ENCODE data around the gene MAU2. TPM values are rescaled to one million over a fixed set of nuclear protein-coding genes. Genes with fewer than 3 reads are reported as not detected.

The MAU2 gene
- total and polyA plus RNA-seq, 2 of the 13 experiments (the other 11 are each of a cell fraction or from before 2014, with no cell fraction given) = 16.8 to 33.8 TPM

- TF ChIP-seq, protein P1, sequence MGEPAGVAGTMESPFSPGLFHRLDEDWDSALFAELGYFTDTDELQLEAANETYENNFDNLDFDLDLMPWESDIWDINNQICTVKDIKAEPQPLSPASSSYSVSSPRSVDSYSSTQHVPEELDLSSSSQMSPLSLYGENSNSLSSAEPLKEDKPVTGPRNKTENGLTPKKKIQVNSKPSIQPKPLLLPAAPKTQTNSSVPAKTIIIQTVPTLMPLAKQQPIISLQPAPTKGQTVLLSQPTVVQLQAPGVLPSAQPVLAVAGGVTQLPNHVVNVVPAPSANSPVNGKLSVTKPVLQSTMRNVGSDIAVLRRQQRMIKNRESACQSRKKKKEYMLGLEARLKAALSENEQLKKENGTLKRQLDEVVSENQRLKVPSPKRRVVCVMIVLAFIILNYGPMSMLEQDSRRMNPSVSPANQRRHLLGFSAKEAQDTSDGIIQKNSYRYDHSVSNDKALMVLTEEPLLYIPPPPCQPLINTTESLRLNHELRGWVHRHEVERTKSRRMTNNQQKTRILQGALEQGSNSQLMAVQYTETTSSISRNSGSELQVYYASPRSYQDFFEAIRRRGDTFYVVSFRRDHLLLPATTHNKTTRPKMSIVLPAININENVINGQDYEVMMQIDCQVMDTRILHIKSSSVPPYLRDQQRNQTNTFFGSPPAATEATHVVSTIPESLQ (CRISPR knock-in tag; conservative IDR thresholded peaks at IDR 0.05) = no peak
- TF ChIP-seq, protein P2, sequence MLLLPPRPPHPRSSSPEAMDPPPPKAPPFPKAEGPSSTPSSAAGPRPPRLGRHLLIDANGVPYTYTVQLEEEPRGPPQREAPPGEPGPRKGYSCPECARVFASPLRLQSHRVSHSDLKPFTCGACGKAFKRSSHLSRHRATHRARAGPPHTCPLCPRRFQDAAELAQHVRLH (CRISPR knock-in tag; IDR thresholded peaks at IDR 0.05; ENCODE audit: borderline replicate concordance, low read depth) = peak; percentile 7; the same call in 1 of the 2 replicates
- TF ChIP-seq, protein P3, sequence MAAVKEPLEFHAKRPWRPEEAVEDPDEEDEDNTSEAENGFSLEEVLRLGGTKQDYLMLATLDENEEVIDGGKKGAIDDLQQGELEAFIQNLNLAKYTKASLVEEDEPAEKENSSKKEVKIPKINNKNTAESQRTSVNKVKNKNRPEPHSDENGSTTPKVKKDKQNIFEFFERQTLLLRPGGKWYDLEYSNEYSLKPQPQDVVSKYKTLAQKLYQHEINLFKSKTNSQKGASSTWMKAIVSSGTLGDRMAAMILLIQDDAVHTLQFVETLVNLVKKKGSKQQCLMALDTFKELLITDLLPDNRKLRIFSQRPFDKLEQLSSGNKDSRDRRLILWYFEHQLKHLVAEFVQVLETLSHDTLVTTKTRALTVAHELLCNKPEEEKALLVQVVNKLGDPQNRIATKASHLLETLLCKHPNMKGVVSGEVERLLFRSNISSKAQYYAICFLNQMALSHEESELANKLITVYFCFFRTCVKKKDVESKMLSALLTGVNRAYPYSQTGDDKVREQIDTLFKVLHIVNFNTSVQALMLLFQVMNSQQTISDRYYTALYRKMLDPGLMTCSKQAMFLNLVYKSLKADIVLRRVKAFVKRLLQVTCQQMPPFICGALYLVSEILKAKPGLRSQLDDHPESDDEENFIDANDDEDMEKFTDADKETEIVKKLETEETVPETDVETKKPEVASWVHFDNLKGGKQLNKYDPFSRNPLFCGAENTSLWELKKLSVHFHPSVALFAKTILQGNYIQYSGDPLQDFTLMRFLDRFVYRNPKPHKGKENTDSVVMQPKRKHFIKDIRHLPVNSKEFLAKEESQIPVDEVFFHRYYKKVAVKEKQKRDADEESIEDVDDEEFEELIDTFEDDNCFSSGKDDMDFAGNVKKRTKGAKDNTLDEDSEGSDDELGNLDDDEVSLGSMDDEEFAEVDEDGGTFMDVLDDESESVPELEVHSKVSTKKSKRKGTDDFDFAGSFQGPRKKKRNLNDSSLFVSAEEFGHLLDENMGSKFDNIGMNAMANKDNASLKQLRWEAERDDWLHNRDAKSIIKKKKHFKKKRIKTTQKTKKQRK (IDR thresholded peaks at IDR 0.05; ENCODE audit: low read length) = peak; percentile 81; the same call in 1 of the 2 replicates
- TF ChIP-seq, protein P4, sequence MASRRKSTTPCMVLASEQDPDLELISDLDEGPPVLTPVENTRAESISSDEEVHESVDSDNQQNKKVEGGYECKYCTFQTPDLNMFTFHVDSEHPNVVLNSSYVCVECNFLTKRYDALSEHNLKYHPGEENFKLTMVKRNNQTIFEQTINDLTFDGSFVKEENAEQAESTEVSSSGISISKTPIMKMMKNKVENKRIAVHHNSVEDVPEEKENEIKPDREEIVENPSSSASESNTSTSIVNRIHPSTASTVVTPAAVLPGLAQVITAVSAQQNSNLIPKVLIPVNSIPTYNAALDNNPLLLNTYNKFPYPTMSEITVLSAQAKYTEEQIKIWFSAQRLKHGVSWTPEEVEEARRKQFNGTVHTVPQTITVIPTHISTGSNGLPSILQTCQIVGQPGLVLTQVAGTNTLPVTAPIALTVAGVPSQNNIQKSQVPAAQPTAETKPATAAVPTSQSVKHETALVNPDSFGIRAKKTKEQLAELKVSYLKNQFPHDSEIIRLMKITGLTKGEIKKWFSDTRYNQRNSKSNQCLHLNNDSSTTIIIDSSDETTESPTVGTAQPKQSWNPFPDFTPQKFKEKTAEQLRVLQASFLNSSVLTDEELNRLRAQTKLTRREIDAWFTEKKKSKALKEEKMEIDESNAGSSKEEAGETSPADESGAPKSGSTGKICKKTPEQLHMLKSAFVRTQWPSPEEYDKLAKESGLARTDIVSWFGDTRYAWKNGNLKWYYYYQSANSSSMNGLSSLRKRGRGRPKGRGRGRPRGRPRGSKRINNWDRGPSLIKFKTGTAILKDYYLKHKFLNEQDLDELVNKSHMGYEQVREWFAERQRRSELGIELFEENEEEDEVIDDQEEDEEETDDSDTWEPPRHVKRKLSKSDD (CRISPR knock-in tag; IDR thresholded peaks at IDR 0.05; ENCODE audit: low read depth) = peak; percentile 86
- no peak for TF ChIP-seq LCORL (IDR thresholded peaks at IDR 0.05)
- 0 out of 2 replicates have a peak, but pooled peaks have one; percentile 34 for TF ChIP-seq LCORL (CRISPR knock-in tag; IDR thresholded peaks at IDR 0.05)
- 0 out of 2 replicates have a peak, but pooled peaks have one; percentile 60 for TF ChIP-seq SIN3B (IDR thresholded peaks at IDR 0.05; ENCODE audit: low read length)
- TF ChIP-seq DR1 (CRISPR knock-in tag; IDR thresholded peaks at IDR 0.05) = 0 out of 2 replicates have a peak, but pooled peaks have one; percentile 24
- TF ChIP-seq, protein P5, sequence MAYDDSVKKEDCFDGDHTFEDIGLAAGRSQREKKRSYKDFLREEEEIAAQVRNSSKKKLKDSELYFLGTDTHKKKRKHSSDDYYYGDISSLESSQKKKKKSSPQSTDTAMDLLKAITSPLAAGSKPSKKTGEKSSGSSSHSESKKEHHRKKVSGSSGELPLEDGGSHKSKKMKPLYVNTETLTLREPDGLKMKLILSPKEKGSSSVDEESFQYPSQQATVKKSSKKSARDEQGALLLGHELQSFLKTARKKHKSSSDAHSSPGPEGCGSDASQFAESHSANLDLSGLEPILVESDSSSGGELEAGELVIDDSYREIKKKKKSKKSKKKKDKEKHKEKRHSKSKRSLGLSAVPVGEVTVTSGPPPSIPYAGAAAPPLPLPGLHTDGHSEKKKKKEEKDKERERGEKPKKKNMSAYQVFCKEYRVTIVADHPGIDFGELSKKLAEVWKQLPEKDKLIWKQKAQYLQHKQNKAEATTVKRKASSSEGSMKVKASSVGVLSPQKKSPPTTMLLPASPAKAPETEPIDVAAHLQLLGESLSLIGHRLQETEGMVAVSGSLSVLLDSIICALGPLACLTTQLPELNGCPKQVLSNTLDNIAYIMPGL (CRISPR knock-in tag; IDR thresholded peaks at IDR 0.05; ENCODE audit: borderline replicate concordance in 1 of 2, low read depth in 1 of 2) = peak in 1 of 2 experiments; percentile 27; a peak in 1 of 4 replicates
- TF ChIP-seq ZNF709 (CRISPR knock-in tag; IDR thresholded peaks at IDR 0.05) = no peak
- 0 out of 2 replicates have a peak, but pooled peaks have one; percentile 29 for TF ChIP-seq ZNF317 (CRISPR knock-in tag; IDR thresholded peaks at IDR 0.05)
- TF ChIP-seq DRAP1 (CRISPR knock-in tag; IDR thresholded peaks at IDR 0.05) = peak; percentile 82
Measured at GRCh38 chr19:19385131-19385895, 64.7 kb downstream of the MAU2 start (continued).

Measured in HepG2 (cell line).